ENCODE measurements around the gene ZCCHC24. TPM values are rescaled to one million over a fixed set of nuclear protein-coding genes. Genes with fewer than 3 reads are reported as not detected.

The ZCCHC24 gene
- total and polyA plus RNA-seq, 7 donors: 11.2 to 112 (median 43.0) TPM

DNA sequence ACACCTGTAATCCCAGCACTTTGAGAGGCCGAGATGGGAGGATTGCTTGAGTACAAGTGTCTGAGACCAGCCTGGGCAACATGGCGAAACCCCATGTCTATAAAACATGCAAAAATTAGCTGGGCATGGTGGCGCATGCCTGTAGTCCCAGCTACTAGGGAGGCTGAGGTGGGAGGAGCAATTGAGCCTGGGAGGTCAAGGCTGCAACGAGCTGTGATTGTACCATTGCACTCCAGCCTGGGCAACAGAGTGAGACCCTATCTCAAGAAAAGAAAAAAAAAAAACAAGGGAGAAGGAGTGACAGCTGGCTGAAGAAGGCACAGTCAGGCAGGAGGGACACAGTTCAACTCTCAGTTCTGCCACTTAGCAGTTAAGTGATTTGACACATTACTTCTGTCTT, 26.4 kb upstream of the ZCCHC24 start:
- Histone ChIP-seq H3K27me3 (ENCODE audit: insufficient read depth in 3 of 3, low read length in 2 of 3) (no peaks in the 10 kb centered on the region), H3K4me1 (peaks cover 4% of the 10 kb centered on the region), H3K27ac (no peak overlapping the region), H3K9me3 (no peaks in the 10 kb centered on the region), H3K36me3 (ENCODE audit: insufficient read depth in 1 of 2, low read depth in 1 of 2) (no peaks in the 10 kb centered on the region), H3K4me3 (no peak overlapping the region)
- TF ChIP-seq, protein P1, sequence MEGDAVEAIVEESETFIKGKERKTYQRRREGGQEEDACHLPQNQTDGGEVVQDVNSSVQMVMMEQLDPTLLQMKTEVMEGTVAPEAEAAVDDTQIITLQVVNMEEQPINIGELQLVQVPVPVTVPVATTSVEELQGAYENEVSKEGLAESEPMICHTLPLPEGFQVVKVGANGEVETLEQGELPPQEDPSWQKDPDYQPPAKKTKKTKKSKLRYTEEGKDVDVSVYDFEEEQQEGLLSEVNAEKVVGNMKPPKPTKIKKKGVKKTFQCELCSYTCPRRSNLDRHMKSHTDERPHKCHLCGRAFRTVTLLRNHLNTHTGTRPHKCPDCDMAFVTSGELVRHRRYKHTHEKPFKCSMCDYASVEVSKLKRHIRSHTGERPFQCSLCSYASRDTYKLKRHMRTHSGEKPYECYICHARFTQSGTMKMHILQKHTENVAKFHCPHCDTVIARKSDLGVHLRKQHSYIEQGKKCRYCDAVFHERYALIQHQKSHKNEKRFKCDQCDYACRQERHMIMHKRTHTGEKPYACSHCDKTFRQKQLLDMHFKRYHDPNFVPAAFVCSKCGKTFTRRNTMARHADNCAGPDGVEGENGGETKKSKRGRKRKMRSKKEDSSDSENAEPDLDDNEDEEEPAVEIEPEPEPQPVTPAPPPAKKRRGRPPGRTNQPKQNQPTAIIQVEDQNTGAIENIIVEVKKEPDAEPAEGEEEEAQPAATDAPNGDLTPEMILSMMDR (IDR thresholded peaks at IDR 0.05): no peak
- DNase-seq: no peak
- WGBS, 3 donors: 95 to 96% (median 96%) methylated on average over 4 of the region's 4 CpGs
- ATAC-seq: no peak
- intact Hi-C loops (cut with DNase I): no loop called here

DNA sequence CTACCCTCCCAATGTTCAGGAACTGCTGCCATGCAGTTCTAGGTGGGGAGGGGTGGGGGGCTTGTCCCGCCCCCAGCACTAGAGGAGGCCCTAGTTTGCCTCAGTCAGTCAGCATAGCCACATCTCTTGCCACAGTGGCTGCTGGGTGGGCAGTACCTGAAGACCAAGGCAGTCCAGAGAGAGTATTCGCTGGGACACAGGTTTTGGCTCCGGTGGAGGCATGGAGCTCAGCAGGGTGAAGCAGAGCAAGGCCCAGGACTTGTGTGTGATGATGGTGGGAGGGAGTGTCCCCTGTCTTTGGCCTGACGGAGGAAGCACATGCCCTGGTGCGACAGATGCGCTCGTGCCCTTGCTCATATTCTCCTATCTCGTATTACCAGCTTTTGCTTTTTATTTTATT, 24.7 kb upstream of the ZCCHC24 start:
- H3K4me3 ChIP-seq: no peak overlapping the region
- H3K9me3 ChIP-seq: no peaks in the 10 kb centered on the region
- no peaks in the 10 kb centered on the region for H3K36me3 ChIP-seq (ENCODE audit: insufficient read depth in 1 of 2, low read depth in 1 of 2)
- intact Hi-C loops (cut with DNase I): no loop called here
- no peaks in the 10 kb centered on the region for H3K27me3 ChIP-seq (ENCODE audit: insufficient read depth in 3 of 3, low read length in 2 of 3)
- TF ChIP-seq, protein P1 (IDR thresholded peaks at IDR 0.05): no peak
- DNase-seq (no peak), ATAC-seq (no peak)
- H3K27ac ChIP-seq: no peak overlapping the region
- H3K4me1 ChIP-seq: peaks cover 5% of the 10 kb centered on the region
- WGBS, 3 donors: 95 to 97% (median 96%) methylated on average over 8 of the region's 8 CpGs

- 72 to 82% (median 80%) methylated on average over 6 of the region's 6 CpGs for WGBS, 3 donors
- Histone ChIP-seq H3K27ac (no peak overlapping the region), H3K4me1 (peaks cover 11% of the 10 kb centered on the region), H3K36me3 (ENCODE audit: insufficient read depth in 1 of 2, low read depth in 1 of 2) (no peaks in the 10 kb centered on the region), H3K4me3 (no peak overlapping the region), H3K27me3 (ENCODE audit: insufficient read depth in 3 of 3, low read length in 2 of 3) (no peaks in the 10 kb centered on the region), H3K9me3 (no peaks in the 10 kb centered on the region)
- intact Hi-C loops (cut with DNase I): loop anchor here in 1 of 2 donors (5.0 kb wide), 1 partner anchor 552 kb away; no protein-coding TSS in a partner anchor
- ATAC-seq: no peak
- TF ChIP-seq, protein P1 (IDR thresholded peaks at IDR 0.05): no peak
- DNase-seq: peak in 1 of 2 donors; percentile 78
Measured at GRCh38 chr10:79468841-79469585, 23.6 kb upstream of the ZCCHC24 start.

- Histone ChIP-seq H3K27ac (no peak overlapping the region), H3K27me3 (ENCODE audit: insufficient read depth in 3 of 3, low read length in 2 of 3) (no peaks in the 10 kb centered on the region), H3K4me3 (no peak overlapping the region), H3K36me3 (ENCODE audit: insufficient read depth in 1 of 2, low read depth in 1 of 2) (no peaks in the 10 kb centered on the region), H3K4me1 (peaks cover 17% of the 10 kb centered on the region), H3K9me3 (no peaks in the 10 kb centered on the region)
- 50 to 90% (median 62%) methylated on average over 3 of the region's 3 CpGs for WGBS, 3 donors
- DNase-seq: no peak
- ATAC-seq: no peak
- intact Hi-C loops (cut with DNase I): loop anchor here in 1 of 2 donors (5.0 kb wide), 1 partner anchor 551 kb away; no protein-coding TSS in a partner anchor
- TF ChIP-seq, protein P1 (IDR thresholded peaks at IDR 0.05): no peak
Measured at GRCh38 chr10:79468015-79468560, 22.7 kb upstream of the ZCCHC24 start.
